IPS-NIHi11 (cell line): ENCODE measurements around the gene PDE1C.
"Not testable (repeated sequence)": the region's sequence is repeated elsewhere in the genome, so short reads cannot be mapped to it uniquely, and the experiment has no call there.

Experiments used
- DNase-seq: peaks from one replicate; pipeline ENCODE4 v3.0.0; 2012; ENCODE audit warnings: mixed read lengths, low spot score

PDE1C gene

GRCh38 chr7:31850066-31850465 is 220.1 kb downstream of the PDE1C start:
- DNase-seq: no peak

DNA sequence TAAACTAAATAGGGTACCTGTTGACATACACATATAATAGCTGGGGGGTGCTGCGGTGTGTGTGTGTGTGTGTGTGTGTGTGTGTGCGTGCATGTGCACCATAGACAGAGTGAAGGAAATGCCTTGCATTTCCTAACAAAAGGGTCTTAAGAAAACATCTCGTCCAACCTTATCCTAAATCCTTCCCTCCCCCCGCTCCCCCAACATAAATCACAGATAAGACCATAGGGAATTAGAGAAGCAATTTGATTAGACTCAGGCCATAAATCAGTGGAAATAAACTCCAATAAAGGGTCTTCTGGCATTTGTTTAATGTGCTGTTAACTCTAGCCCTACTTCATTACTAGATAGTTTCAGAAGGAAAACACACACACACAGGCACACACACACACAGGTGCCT is 234.7 kb downstream of the PDE1C start:
- no peak for DNase-seq

DNA sequence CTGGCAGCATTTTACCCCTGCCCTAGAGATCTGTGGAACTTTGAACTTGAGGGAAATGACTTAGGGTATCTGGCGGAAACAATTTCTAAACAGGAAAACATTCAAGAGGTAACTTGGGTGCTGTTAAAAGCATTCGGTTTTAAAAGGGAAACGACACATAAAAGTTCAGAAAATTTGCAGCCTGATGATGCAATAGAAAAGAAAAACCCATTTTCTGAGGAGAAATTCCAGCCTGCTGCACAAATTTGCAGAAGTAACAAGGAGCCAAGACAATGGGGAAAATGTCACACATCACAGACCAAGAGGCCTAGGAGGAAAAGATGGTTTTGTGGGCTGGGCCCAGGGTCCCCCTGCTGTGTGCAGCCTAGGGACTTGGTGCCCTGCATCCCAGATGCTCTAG is 236.6 kb downstream of the PDE1C start:
- not testable (repeated sequence) for DNase-seq

DNA sequence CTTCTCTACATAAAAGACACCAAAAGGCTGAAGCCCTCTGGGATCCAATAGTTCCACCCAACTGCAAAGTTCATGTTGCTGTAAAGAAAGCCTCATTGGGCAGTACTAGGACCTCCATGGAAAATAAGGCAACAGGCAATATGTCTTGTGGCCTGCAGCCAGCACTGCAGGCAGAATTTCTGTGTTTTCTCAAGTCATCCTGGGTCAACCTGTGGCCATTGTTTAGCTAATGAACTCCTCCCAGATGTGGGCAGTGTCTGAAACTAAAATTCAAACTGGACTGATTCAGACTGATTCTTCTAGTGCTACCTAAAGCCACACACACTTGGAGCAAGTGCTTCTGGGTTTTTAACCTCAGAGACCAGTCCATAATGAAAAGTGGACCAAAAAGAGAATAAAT is 241.7 kb downstream of the PDE1C start:
- no peak for DNase-seq

GRCh38 chr7:31825576-31825975 is 244.6 kb downstream of the PDE1C start:
- no peak for DNase-seq

- no peak for DNase-seq
These were observed 251.2 kb downstream of the PDE1C start for GRCh38 chr7:31819031-31819430.

DNA sequence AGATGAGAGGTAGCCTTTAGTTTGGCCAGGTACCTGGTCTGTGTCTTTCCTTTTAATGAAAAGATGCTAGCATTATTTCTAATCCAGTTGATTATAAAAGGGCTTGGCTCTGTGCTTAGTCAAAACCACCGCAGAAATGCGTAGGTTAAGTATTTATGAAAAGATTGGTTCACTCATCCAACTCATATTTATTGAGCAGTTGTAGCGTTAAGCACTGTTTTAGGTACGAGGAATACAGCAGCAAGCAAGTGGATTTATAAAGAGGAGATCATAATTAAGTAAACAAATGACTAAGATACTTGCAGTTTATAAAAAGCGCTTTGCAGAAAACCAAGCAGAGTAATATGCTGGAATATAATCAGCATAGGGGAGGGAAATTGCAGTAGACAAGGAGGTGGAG is 253.4 kb downstream of the PDE1C start:
- no peak for DNase-seq

DNA sequence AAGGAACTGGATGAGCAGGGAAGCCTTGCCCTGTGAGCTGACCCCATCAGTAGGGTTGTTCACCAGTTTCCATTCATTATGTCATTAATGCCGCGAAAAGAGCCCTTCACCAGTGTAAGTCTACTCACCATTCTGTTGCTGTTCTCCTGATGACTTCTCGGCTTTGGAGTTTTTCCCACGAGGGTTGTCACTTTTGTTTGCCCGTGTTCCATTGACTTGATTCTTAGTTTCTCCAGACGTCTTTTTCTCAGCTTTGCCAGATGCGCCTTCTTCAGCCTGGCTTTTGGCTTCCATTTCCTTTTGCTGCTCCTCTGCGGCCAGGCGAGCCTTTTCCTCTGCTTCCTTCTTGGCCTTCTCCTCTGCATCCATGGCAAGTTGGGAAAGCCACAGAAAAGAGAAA is 254.4 kb downstream of the PDE1C start:
- DNase-seq: no peak

- DNase-seq: peak; percentile 26
These were observed 256.0 kb downstream of the PDE1C start for GRCh38 chr7:31814187-31814586.

DNA sequence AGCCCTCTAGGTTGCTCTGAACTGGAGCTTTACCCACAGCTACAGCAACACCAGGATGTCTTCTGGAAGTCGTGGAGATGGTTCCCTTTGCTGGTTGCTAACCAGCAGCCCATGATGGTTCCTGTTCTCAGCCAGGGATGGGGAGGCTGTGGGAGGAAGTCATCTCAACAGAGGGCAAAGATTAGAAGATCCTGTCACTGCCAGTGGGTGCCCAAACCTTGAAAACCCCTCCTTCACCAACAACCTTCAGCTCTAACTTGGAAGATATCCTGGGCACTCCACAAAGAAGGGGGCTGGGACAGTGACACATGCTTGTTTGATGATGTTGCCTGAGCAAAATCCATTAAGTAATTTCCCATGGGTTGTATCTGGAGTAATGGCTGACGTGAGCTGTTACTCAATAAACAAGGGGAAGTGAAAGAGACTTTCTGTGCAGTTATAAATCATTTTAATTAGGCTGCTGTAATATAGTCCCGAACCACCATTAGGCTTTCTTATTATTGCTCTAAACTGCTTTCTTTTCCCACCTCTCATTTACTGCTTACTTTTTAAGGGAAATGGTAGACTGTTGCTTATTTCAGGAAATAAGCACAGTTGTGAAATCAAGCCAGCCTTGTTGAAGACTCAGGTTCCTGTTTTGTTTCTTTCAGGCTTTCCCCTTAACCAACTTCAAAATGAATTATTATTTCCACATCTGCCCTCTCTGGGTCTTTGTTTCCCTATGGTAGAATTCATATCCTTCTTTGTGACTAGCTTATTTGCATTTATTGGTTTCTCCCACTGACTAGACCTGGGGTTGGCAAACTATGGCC is 258.4 kb downstream of the PDE1C start:
- DNase-seq: no peak

GRCh38 chr7:31805209-31805818 is 264.9 kb downstream of the PDE1C start:
- no peak for DNase-seq

DNA sequence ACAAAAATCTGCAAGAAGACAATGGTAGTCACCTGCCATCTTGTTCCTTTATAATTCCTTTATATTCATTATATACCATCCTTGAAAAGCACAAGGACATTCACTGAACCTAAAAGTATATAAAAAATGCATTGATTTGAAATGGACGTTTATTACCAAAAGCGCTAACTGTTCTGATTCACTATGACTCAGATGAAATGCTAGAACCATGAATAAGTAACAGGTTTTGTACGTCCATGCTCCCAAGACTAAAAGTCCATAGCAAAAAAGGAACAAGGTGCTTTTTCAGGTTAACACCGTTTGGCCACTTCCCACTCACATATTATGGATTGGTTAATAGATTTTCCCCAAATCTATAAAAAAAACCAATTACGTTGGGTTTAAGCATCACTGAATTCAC is 273.8 kb downstream of the PDE1C start:
- DNase-seq: no peak

GRCh38 chr7:31794851-31795344 is 275.3 kb downstream of the PDE1C start:
- no peak for DNase-seq

DNA sequence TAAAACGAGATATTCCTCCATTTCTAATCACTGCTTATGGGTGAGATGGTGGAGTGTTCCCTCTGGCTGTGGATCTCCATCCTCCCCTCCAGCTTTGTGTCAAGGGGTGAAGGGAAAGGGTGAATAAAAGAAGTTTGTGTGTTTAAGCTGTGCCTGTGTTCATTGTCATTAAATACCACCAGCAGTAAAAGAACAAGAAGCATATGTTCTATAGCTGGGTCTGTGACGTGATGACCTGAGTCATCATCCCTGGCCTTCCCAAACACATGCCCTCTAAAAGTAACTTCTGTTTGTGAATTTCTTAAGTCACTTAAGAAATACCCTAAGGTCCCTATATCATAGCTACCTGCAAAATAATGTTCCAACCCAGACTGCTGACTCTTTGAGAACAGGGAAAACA is 278.3 kb downstream of the PDE1C start:
- DNase-seq: no peak

- DNase-seq: no peak
These were observed 281.1 kb downstream of the PDE1C start for GRCh38 chr7:31788883-31789680.

DNA sequence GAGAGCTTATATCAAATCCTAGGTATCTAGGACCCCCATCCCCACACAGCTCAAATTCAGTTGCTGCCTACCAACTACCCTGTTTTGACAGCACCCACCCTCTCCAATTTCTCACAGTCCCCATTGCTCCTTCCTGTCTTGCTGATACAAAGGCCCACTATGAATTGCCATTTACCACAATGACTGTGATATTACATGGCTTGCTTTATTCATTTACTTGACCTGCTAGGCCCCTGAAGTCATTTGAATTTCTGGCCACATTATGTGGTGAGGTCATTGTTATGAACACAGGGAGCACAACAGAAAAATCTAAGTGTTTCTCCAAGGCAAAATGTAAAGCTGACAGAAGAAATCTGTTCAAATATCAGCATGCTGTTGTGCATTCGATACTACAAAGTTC is 281.8 kb downstream of the PDE1C start:
- no peak for DNase-seq

- no peak for DNase-seq
These were observed 283.9 kb downstream of the PDE1C start for GRCh38 chr7:31786326-31786725.

DNA sequence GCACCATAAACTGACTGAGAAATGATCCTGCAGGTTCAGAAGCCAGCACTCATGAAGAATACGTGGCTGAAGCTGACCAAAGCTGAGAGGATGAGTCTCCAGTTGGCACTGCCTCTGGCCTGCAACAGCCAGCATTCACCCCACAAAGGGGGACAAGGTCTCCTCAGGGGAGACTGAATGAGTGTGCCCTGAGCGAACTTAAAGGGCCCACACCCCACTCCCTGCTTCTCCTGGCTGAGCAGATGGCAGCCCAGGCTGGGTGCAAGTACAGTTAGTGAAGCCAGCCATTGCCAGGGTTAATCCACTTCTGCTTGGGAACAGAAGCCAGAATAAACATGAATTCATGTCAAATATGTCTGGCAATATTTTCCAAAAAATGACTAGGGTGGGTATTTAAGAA is 285.1 kb downstream of the PDE1C start:
- DNase-seq: no peak

GRCh38 chr7:31783221-31783620 is 287.0 kb downstream of the PDE1C start:
- DNase-seq: no peak

- DNase-seq: peak; percentile 69
These were observed 287.7 kb downstream of the PDE1C start for GRCh38 chr7:31782411-31782991.

- DNase-seq: no peak
These were observed 291.9 kb downstream of the PDE1C start for GRCh38 chr7:31778296-31778695.

DNA sequence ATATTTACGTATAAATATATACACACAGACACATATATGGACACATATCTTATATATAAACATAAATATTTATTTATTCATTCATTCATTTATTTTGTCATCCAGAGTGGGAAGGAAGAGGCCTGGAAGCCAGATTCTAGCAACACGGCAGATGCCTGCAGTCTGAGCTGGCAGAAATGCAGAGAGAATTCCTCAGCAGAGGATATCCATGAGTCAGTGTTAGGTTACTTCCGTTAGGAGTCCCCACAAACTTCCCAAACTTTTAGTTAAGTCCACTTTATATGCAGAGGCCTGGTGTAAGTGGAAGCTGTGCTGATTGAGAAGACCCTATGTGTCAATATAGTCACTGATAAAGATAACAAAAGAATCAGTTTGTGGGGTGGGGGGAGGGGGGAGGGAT is 293.6 kb downstream of the PDE1C start:
- DNase-seq: peak; percentile 17
